H1 (cell line): ENCODE measurements around the gene NME4.

Source experiments
- POLR2AphosphoS5 ChIP-seq: IDR thresholded peaks from 2 replicates; pipeline ENCODE4 v1.6.1; 2011; ENCODE audit warnings: low read depth, low read length
- ZNF274 ChIP-seq: IDR thresholded peaks from 2 replicates; pipeline ENCODE4 v1.7.0; 2012; ENCODE audit warnings: low read length, borderline replicate concordance; ENCODE audit errors: extremely low read depth

GRCh38 chr16:359871-360697, 36.9 kb upstream of the NME4 start:
- TF ChIP-seq ZNF274 (no peak), POLR2AphosphoS5 (no peak)
